HG03460 (cell line): ENCODE measurements around the gene TVP23C.
"Not testable (repeated sequence)": the region's sequence is repeated elsewhere in the genome, so short reads cannot be mapped to it uniquely, and the experiment has no call there.

Experiments used
- ATAC-seq: cut with Tn5 transposase; IDR thresholded peaks from one replicate; pipeline ENCODE4 v1.9.1; 2021; ENCODE audit not compliant: unreplicated experiment

TVP23C gene

DNA sequence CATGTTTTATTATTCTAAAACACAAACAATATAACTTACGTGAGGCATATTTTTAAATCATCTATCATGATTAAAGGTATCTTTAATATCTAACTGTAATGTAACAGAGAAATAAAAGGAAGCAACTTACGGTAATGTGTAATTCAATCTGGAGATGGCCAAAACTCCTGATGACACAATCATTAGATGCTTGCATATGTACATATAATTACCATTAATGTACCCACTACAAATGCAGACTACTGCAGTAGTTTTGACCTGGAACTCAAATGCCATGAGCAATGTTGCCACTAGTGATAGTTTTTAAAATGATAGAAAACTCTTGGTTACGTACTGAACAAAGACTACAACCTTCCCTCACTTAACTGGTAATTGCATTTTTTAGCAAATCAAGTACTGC, 30.2 kb downstream of the TVP23C start:
- not testable (repeated sequence) for ATAC-seq

DNA sequence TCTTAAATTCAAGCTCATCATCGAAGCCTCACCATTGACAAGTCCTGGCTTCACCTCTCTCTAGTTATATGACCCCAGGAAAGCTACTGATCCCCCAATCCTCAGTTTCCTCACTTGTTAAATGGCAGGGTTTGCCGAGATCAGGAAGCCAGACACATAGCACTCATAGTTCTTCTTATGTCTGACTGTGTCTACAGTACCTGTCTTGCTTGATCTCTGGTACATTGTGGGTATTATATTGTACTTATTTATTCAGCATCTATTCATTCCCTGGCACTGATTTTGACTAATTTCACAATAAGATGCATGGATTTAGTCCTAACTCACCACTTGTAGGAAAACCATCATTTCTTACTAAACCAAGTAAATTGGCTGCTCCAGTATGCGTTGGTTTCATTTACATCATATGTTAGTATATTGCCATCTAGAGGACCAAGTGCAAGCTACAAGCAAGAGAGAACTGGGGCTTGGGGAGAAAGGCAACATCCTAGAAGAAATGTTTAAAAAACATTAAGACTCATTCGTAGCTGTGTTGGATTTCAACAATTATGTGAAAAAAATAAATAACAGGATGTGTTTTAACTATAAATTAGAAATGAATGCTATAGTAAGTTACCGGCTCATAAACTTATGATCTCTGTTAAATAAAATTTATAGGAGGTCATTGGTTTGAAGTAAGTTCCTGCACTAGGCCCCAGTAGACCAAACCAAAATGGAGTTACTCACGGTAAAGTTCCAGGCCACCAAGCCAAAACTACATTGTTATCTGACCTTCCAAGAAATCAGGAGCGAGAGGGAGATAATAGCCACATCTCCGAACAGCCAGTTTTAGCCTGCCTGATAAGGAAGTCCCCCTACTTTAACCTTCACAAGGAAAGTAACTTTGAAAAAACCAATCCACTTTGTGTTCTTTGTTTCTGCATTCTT, 36.7 kb downstream of the TVP23C start:
- ATAC-seq = not testable (repeated sequence)

DNA sequence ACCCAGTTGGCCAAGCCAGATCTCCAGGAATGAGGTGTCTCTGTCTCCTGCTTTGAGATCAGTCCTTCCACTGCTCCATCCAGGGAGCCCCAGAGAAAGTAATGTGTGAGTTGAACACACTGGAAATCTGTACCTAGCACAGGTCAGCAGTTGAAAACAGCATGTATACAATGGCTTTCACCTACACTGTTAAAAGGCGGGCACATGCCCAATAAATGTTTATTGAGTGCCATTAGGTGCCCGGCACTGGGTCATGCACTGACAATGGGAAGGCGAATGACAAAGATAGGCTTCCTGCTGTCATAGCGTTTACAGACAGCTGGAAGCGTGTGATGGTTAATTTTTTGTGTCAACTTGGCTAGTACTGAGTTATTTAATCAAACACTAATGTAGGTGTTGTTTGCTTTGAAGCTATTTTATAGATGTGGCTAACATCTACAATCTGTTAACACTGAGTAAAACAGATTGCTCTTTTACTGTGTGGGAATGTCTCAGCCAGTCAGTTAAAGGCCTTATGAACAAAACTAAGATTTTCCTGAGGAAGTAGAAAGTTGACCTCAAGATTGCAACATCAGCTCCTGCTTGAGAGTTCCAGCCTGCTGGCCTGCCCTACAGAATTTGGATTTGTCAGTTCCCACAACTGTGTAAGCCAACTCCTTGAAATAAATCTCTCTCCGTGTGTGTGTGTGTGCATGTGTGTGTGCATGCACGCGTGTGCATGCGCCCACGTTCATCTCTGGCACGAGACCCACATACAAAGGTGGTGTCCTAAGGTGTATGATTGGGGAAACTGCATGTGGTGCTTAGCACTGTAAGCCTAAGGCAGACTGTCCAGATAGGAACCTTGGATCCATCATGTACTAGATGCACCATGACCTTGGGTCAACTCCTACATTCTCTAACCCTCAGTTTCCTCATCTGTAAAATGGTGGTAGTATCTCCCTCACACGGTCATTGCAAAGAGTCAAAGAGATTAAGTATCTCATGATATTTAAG, 38.0 kb downstream of the TVP23C start:
- not testable (repeated sequence) for ATAC-seq

DNA sequence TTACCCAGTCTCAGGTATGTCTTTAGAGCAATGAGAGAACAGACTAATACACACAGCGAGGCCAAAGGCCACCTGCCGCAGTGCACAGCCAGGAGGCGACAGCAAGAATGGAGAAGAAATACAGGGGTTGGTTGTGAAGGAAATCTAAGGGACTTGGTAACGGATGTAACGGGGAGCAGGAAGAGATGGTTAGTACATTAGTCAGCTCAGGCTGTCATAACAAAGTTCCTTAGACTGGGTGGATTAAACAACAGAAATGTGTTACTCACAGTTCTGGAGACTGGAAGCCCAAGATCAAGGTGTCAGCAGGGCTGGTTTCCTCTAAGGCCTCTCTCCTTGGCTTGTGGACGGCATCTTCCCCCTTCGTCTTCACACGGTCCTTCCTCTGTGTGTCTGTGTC, 47.1 kb downstream of the TVP23C start:
- ATAC-seq = no peak

DNA sequence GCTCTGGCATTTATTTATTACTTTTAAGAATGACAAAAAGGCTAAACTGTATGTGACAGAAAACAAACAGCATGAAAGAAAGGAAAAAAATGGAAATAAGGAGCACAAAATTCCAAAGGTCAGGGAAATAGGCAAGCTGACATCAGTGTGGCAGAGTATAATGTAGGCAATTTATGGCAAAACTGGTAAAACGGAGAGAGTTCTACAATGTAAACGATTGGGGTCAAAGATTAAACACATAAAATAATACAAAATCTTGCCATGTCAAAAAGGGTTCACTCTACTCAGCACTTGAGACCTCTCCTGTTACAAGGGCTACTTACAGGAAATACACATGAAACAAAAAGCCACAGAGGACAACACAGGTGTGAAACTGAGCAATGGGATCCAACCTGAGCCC, 48.8 kb downstream of the TVP23C start:
- no peak for ATAC-seq

DNA sequence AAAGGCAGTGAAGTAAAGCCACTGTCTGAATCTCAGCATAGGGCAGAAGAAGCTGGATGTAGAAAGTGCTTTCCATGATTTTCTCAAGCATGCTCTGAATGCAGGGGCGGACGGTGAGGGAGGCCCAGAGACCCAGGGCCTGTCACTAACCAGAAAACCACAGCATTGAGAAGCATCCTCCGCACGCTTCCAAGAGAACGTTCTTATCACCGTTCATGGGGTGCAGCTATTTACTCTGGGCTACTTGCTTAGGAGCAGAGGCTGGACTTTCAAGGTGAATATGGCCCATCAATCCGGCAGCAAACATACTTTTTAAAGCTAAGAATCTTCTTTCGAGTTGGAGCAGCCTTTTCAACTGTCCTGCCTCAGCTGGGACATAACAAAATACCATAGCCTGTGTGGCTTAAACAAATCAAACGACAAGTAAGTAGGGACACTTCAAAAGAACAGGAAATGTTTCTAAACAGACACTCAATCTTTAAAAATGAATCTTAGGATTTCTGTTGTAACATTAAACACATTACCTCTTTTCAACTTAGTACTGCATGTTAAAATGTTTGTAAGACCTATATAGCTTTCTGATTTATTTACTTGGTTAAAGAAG, 49.3 kb downstream of the TVP23C start:
- ATAC-seq = no peak

DNA sequence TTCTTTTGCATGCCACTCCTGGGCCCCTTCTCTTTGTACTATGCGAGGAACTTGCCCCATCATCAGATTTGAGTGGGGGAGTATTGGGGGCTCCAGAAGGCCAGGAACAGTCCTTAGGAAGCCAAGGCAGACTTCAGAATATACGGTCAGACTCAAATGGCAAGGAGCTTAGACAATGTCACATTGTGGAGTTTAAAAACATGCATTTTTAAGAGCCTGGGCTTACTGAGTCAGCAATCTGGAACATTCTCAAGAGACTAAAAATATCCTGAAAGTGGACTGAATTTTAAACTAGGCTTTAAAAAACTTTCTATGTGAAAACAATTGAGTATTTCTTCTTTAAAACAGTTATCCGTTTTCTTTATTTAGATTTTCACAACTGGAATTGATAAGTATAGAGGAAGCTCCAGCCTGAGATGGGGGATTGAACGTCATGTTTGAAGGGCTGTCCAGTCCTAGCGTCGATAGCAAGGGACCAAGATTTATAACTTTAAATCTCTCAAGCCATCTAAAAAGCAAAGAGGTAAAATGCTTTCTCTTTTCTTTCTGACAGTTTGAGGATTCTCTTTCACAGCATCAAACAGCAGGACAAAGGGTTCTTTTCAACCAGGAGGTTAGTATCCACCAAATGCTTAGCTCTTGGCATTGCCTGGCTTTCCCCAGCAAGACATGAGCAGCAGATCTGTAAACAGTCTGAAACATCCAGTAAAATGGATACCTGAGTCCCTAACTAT, 50.1 kb downstream of the TVP23C start:
- ATAC-seq = no peak

DNA sequence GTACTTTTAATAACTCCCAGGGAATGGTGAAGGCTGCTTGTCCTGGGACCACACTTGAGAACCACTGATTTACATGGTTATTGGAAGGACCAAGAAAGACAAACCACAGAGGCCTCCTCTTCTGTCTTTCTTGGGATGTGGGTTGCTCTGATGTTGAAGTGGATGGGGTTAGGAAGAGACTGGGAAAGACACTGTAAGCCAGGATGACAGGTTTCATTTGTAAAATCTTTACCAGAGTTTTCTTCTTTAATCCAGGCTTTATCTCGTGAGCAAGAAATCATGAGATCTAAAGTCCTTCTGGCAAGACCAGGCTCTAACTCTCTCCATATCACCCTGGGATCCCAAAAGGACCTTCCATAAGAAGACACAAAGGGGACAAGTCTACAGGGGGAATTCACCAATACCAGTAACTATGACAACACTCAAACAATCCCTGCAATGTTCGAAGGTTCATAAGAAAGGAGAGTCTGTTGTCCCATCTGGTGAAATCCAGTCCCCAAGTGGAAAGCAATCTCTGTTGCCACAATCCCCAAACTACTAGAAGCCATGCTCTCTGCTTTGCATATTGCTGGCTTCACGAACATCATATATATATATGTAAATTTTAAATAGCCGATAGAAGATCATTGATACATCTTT, 51.1 kb downstream of the TVP23C start:
- ATAC-seq = no peak

DNA sequence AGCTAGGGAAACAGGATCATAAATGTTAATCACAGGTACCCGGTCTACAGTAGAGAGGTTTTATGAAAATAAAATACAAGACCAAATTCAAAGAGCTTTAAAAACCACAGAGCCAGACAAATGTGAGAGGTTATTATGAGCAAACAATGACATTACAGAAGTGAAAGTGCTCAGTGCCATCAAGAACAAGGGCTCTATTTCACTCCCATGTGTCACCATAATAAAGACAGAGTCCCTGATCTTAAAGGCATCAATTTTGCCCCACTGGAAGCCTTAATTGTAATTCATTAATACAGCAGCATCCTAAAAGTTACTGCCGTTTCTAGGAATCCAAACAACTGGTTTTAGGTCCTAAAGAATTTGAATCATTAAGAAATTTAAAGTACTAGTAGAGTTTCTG, 52.1 kb downstream of the TVP23C start:
- no peak for ATAC-seq

DNA sequence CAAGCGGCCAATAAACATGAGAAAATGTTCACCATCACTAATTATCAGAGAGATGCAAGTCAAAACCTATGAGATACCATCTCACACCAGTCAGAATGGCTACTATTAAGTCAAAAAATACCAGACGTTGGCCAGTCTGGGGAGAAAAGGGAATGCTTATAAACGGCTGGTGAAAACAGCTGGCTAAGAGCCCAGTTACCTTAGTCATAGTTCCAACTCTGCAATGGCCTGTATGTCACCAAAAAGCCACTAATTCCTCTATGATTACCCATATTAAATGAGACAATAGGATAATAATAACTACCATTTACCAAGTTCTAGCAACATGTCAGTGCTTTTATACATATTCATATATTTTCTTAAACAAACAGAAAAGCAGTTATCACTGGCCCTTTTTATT, 52.9 kb downstream of the TVP23C start:
- ATAC-seq = no peak

DNA sequence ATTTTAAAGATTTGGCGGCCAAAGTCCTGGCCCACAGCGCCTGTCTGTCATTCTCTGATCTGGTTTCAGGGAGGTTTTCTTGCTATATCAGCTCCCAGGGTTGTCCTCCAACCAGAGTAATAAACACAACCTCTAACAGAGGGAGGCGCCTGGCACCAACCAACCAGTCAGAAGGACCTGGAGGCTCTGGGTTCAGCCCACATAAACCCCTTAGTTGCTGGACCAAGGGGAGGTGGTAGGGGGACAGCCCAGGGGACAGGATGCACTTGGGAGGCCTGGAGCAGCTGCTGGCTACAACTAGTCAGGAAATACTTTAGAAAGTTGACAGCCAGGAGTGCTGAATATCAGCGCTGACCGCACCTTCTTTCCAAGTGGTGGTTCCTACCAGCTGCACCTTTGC, 54.2 kb downstream of the TVP23C start:
- ATAC-seq = no peak

DNA sequence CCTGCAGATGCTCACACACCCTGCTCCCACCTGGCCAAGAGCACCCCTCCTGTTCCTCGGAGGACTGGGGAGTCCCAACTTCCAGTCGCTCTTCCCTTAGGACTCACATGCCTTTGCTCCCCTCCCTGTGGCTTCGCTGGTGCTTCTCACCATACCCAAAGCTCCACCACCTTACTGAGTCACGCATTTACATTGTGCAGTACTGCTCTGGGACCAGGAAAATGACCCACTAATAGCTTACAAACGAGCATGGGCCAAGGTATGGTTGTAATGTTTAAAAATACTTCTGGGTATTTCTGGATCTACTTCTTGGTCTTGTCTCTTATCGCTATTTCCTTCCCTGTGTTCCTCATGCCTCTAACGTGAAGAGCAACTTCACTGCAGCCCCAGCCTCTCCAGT, 54.8 kb downstream of the TVP23C start:
- ATAC-seq = no peak

DNA sequence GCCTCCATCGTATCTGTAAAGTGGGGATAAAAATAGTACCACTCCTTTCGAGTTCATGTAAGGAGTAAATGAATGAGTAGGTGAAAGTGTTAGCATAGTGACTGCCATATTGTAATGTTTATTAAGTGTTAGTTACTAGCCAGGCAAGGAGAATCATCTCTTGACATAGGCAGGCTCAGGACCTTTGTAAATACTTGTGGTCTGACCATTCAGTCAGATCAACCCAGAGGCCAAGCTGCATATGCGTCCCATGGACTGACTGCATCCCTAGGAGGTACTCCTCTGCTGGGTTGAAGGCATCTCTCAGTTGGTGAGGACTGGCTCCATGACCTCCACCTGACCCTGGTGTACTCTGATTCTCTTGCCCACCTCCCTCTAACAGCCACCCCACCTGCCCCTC, 55.4 kb downstream of the TVP23C start:
- no peak for ATAC-seq

DNA sequence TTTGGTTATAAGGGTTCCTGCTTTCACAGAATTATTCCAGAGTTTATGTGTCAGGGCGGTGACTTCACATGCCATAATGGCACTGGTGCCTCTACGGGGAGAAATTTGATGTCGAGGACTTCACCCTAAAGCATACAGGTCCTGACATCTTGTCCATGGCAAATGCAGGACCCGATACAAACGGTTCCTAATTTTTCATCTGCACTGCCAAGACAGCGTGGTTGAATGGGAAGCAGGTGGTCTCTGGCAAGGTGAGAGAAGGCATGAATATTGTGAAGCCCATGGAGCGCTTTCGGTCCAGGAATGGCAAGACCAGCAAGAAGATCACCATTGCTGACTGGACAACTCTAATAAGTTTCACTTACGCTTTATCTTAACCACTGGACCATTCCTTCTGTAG, 56.3 kb downstream of the TVP23C start:
- no peak for ATAC-seq

DNA sequence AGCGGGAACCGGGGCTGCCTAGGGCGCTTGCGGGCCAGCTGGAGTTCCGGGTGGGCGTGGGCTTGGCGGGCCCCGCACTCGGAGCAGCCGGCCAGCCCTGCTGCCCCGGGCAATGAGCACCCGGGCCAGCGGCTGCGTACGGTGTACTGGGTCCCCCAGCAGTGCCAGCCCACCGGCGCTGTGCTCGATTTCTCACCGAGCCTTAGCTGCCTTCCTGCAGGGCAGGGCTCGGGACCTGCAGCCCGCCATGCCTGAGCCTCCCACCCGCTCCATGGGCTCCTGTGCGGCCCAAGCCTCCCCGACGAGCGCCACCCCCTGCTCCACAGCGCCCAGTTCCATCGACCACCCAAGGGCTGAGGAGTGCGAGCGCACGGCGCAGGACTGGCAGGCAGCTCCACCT, 57.6 kb downstream of the TVP23C start:
- ATAC-seq = not testable (repeated sequence)

DNA sequence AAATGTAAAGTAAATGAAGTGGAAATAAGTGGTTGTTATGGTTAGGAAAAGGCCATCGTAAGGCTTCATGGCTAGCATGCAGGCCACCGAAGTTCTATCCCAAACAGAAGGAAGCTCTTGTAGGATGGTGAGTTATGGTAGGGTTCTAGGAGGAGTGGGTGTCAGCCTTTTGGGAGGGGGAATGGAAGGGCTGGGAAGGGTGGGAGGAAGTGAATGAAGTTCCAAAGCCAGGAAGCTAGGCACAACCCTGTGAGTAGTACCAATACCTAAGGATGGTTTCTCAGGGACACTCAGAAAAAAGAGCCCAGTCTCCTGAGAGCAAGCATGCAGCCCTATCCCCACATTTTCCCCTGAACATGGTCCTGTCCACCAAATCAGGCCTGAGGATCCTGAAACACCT, 59.6 kb downstream of the TVP23C start:
- ATAC-seq = no peak

DNA sequence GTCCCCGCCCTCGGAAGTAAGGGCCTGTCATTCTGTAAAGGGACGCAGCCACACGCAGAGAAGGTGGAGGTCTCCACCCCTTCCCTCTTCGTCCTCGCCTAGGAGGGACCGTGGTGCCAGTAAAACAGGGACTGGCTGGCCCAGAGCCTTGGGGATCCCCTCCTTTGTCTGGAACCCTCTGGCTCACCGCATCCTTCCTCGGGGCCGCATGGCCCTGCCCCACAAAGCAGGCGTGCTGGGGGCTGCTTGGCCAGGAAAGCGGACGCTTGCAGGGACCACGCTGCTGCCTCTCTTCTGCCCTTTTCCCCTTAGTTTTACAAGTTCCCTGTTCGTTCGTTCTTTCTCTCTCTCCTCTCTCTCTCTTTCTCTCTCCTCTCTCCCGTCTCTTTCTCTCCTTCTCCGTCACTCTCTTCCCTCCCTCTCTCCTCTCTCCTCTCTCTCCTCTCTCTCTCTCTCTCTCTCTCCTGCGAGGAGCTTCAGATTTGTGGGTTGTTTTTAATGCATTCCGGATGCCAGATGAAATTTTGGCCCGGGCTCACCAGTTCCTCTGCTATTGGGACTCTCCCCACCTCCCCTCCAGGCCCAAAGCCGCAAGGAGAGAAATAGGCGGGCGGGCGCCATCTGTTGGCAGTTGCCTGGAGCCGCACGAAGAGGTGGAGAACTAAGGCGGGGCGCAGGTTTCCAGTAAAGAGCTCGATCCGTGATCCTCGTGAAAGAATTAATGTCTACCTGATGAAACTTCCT, 60.7 kb downstream of the TVP23C start:
- ATAC-seq = peak; percentile 93

DNA sequence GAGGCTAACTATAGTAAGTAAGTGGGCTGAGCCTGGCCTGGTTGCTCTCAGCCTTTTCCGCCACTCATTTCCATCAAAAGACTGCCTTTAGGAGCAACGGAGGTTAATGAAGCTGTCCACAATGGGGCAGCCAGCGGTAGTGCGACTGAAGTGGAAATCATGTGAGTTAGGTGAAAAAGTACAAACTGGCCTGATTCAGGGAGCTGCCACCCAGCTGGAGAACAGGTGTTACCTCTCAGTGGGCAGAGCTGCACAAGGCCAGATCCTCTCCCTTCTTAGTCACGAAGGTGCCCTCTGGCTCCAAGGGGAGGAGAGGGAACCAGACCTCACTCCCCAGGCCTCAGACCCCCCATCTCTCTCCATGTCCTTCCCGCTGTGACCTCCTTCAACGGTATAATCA, 61.5 kb downstream of the TVP23C start:
- ATAC-seq = no peak

DNA sequence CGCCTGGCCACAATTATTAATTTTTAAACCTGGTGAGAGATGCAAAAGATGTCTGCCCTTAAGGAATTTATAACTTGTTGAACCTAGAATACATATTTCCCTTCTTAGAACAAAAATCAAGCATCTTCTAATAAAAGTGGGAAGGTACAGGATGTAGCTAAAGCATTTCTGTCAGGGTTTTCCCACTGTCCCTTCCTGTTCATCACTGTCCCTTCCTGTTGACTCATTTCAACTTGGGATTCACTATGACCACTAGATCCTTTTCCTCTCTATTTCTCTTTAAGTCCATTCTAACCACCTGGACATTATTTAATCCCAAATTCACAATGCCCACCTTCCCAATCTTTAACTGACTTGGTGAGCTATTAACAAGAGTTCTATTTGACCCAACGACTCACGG, 62.0 kb downstream of the TVP23C start:
- no peak for ATAC-seq

DNA sequence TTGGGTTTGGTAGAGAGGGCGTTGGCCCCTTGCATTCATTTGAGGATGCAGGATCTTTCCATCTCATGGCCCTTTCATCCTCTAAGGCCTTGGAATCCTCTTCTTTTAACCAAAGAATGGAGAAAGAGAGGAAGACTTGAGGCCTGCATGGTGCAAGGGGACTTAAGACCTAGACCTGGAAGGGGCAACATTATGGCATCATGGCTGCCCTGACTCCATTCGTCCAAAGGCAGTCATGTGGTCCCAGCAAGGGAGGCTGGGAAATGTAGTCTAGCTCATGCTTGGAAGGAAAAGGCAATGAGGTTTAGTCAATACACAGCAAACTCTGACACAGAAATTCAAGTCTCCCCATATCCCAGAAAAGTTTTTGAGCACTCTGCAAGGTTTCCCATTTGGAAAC, 65.2 kb downstream of the TVP23C start:
- ATAC-seq = no peak
